Peyer's patch (tissue), 4 donors: ENCODE measurements around the gene ZMAT2.
"Not testable (repeated sequence)": the region's sequence is repeated elsewhere in the genome, so short reads cannot be mapped to it uniquely, and the experiment has no call there.

Source experiments
- POLR2A ChIP-seq, 2 donors: fragments of 450-650 bp; IDR thresholded peaks; one replicate each; pipeline ENCODE4 v1.5.1; 2017; ENCODE audit warnings: antibody characterized with exemption in 2 of 2, mild to moderate bottlenecking in 2 of 2, moderate library complexity in 2 of 2
- TF ChIP-seq, protein P1 (sequence below), 6 experiments: fragments of 450-650 bp in 4 of 6; fragments of 200-600 bp in 2 of 6; sonication (generic) in 1 of 6; IDR thresholded peaks; one replicate each; pipeline ENCODE4 v1.5.1; 2017 to 2019; ENCODE audit warnings: antibody characterized with exemption in 6 of 6, mild to moderate bottlenecking in 3 of 6, moderate library complexity in 1 of 6

DNA sequence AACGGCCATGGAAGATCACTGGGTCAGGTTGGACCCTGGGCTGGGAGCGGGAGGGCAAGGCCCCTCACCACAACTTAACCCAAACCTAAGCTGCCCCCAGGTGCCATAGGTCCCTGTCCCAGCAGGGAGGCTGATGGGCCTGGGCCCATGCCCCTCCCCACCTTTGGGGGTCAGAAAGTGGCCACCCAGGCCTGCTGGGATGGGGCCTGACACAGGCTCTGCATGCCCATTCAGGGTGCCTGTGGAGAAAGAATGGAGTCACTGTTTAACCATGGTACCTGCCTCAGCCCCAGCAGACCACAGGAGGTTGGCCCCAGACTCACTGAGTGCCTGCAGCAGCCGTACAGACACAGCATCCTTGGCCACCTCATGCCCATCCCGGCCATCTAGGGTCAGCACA, 29.2 kb upstream of the ZMAT2 start:
- not testable (repeated sequence) for TF ChIP-seq POLR2A (IDR thresholded peaks at IDR 0.05)
- TF ChIP-seq, protein P1, sequence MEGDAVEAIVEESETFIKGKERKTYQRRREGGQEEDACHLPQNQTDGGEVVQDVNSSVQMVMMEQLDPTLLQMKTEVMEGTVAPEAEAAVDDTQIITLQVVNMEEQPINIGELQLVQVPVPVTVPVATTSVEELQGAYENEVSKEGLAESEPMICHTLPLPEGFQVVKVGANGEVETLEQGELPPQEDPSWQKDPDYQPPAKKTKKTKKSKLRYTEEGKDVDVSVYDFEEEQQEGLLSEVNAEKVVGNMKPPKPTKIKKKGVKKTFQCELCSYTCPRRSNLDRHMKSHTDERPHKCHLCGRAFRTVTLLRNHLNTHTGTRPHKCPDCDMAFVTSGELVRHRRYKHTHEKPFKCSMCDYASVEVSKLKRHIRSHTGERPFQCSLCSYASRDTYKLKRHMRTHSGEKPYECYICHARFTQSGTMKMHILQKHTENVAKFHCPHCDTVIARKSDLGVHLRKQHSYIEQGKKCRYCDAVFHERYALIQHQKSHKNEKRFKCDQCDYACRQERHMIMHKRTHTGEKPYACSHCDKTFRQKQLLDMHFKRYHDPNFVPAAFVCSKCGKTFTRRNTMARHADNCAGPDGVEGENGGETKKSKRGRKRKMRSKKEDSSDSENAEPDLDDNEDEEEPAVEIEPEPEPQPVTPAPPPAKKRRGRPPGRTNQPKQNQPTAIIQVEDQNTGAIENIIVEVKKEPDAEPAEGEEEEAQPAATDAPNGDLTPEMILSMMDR (IDR thresholded peaks at IDR 0.05) = not testable (repeated sequence)
